GM18909 (cell line): ENCODE data around the gene BTBD19.
"Not testable (repeated sequence)": the region's sequence is repeated elsewhere in the genome, so short reads cannot be mapped to it uniquely, and the experiment has no call there.

Source experiments
- ATAC-seq: cut with Tn5 transposase; IDR thresholded peaks from one replicate; pipeline ENCODE4 v1.9.1; 2021; ENCODE audit warnings: mild to moderate bottlenecking; ENCODE audit not compliant: unreplicated experiment, poor library complexity

Gene BTBD19

DNA sequence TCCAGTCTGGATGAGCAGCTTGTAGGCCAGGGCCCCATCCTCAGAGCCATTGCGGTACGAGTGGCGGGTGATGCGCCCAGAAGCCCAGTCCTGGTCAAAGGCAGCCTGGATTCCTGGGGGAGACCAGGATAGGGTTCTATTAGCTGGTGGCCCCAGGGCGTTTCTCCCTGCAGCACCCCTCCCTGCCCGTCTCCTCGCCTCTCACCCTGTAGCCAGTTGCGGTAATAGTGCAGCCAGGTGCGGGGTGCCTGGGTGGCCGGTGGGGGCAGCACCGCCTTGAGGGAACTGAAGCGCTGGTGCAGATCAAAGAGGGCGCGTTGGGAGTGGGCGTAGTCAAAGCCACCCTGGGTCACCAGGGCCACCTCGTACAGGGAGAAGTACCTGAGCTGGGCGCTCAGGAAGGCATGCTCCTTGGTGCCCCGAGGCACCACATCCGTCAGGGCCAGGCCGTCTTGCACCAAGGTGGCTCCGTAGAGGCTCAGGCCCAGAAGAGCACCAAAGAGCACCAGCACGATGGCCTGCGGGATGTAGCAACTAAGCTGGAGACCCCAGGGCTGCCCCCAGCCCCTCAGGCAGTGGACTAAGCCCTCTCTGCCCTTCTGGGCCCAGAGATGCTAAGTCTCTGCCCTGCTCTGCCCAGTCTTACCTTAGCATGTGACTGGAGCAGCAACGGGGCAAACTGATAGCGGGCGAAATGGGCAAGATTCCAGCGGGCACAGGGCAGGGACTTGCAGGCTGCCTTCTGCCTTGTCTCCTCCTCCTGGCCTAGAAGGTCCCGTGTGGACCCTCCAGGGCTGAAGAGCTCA lies 19.1 kb downstream of the BTBD19 start:
- no peak for ATAC-seq

DNA sequence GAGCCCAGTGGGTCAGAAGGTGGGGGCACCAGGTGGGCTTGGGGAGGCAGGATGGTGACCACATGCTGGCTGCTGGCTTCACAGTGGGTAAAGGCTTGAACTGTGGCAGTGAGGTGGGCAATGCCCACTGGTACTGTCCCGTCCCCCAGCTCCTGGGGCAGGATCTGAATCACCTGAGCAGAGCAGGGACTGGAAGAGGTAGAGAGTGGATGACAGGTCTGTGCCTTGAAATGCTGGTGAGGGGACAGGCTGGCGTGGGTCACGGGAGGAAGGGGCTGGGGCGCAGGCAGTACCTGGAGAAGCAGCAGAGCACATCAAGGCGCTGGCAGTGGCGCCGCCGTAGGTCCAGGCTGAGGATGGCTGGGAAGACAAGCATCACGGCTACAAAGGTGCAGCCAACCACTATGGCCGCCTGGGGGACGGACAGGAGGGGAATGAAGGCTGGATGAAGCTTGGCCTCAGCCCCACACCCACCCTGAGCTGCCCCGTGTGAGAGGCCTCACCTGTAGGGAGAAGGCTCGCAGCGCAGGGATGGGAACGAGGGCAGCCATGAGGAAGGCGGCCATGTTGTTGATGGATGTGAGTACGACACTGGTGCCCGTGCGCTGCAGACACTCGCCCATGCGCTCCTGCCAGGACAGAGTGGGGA lies 19.8 kb downstream of the BTBD19 start:
- no peak for ATAC-seq

DNA sequence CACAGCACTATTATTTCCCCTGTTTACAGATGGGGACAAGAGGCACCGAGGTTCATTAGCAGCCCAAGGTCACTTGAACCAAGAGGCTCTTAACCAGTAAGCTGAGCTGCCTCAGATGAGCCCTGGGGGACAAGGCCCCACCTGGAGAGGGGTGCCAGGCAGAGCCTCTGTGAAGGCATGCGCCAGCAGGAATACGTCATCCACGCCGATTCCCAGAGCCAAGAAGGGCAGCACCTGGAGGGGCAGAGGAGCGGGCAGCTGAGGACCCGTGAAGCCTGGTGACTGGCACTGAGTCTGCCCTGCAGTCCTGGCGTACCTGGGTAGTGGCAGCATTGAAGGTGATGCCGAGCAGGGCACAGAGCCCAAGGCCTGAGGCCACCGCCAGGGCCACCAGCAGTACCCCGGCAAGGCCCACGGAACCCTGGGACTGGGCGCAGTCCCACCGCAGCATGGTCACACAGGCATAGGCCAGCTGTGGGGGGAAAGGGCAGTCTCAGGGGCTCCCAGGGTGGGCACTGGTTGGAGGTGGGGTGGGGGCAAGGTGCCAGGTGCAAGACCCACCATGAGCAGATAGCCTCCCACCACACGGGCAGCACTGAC lies 20.6 kb downstream of the BTBD19 start:
- no peak for ATAC-seq

DNA sequence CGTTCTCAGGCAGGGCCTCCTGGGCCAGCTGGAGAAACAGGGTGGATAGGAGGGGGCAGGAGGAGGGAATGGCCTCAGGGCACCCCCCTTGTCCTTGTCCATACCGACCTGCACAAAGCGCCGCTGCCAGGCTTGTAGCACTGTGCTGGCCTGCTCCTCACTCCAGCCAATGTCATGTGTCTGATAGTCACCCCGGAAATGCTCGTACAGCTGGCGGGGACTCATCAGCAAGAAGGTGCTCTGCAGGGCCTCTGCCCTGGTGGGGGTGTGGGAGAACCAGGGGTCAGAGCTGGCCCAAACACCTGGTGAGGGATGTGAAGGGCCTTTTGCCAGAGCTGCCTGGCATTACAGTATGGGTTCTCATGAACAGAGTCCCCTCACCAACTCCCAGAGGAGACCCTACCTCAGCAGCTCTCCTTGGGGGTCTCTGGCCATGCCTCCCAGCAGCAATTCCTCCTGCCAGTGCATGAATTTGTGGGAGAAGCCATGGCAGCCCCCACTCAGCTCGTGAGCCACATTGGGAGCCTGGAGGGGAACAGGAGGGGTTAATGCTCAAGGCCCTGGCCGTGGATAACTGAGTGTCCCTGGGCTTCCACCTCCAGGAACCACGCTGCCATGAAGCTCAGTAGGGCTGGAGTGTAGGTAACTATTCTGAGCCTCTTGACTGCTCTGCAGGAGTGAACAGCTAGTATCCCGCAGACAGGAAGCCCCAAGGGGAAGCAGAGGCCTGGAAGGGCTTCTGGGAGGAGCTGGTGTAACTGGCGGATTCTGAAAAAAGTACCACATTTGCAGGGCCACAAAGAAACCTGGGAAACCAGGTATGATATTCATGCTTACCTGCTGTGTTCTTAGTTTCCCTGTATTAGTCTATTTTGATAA lies 21.4 kb downstream of the BTBD19 start:
- no peak for ATAC-seq

DNA sequence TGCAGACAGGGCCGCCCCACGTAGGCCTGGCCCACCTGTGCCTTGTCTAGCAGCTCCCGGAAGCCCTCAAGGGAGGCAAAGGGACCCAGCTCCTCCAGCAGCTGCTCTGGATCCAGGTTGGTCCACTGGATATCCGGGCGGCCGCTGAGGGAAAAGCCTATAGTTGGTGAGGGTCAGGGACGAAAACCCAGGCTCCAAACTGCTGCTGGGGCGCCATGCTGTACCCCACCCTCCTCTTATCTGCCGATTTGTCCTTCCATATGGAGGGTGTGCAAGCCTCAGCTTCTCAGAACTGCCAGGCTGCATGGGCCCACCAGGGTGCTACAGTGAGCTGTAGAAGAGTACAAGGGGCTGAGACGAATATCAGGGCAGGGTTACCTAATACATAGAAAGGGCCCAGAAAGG lies 22.6 kb downstream of the BTBD19 start:
- no peak for ATAC-seq

DNA sequence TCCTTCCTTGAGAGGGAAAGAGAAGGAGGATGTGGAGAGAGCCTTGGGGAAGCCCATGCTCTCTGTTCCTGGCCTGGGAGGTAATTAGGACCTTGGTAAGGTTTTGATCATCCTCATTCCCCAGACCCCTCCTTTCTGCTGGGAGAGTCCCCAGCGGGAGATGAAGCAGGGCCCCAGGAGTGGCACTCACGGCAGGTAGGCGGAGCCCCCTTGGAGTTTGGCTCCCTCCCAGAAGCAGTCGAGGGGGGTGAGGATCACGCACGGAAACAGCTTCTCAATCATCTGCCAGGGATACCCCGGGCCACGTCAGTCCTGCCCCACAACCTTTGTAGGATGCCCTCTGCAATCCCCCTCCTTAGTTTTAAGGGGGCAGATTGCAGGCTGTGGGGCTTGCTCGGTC lies 23.2 kb downstream of the BTBD19 start:
- ATAC-seq = no peak

DNA sequence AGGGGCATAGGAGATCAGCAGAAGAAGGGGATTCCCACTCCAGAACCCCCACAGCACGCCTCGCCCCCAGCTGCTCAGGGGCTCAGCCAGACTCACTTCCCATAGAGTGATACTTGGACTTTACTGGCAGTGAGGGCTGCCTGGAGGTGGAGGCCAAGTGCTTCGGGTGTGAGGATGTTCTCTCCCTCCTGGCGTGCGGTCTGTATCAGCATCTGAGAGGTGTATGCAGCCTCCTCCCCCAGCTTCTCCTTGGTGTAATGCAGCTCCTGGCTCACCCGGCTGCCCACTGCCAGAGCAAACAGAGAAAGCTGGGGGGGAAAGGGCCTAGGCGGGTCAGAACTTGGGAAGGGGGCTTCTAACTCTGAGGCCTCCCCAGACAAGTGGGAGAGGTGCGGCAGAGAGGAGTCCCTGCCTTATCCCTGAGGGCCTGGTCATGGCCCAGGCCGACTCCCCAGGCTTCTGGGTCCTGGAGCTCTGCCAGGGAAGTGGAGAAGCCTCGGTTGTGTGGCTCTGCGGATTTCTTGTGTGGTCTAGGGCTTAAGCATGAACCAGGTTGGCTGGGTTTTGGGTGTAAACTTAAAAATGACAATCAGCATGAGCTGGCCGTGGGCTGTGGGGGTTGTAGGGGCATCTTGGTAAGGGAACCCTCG lies 23.9 kb downstream of the BTBD19 start:
- ATAC-seq = no peak

DNA sequence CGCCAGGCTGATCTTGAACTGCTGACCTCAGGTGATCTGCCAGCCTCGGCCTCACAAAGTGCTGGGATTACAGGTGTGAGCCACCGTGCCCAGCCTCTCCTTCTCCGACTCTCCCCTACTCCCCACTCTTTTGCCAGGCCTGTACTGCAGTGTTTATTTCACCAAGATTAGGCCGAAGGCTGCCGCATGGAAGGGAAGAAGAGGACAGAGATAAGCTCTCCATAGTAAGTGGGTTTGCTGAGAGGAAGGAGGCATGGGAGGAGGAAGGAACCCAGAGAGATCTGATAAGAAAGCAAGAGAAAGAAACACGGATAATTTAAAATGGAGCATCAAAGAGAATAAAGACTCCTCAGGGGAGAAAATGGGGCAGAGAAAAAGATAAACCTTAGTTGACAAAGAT lies 26.0 kb downstream of the BTBD19 start:
- no peak for ATAC-seq

DNA sequence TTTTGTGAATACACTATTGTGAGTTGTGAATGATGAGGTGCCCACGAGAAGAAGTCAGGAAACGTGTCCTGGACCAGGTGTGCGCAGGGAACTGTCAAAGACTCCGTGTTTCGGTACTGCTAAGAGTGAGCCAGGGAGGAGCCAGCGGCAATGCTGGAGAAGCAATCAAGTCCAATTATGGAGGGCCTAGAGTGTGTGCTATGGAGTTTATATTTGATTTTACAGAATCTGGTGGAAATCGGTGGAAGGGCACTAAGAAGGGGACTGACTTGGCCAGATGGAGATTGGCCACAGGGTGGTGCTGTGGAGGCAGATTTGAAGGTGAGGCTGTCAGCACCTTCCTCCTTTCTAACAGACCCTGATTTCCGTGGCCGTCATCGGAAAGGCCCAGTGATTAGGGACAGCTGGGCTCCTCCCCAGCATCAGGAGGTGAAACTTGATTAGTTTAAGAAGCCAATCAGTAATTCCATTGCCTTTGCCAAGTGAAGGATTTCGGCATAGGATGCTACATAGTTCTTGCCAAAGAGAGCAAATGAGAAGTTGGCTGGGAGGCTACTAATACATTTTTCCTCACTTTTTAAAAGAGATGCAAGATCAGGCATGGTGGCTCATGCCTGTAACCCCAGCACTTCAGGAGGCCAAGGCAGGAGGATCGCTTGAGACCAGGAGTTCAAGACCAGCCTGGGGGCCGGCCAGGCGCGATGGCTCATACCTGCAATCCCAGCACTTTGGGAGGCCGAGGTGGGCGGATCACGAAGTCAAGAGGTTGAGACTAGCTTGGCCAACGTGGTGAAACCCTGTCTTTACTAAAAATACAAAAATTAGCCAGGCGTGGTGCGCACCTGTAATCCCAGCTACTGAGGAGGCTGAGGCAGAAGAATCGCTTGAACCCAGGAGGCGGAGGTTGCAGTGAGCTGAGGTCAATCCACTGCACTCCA lies 27.7 kb downstream of the BTBD19 start:
- peak; percentile 58 for ATAC-seq

DNA sequence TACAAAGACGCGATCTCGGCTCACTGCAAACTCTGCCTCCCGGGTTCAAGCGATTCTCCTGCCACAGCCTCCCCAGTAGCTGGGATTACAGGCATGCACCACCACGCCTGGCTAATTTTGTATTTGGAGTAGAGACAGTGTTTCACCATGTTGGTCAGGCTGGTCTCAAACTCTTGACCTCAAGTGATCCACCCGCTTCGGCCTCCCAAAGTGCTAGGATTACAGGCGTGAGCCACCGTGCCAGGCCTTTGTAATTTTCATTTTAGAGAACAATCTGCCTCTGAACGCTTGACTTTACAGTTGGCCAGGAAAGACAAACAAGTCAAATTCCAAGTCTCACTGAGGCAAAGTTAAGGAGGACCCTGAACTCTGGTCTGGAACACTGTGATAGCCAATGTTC lies 30.0 kb downstream of the BTBD19 start:
- not testable (repeated sequence) for ATAC-seq

DNA sequence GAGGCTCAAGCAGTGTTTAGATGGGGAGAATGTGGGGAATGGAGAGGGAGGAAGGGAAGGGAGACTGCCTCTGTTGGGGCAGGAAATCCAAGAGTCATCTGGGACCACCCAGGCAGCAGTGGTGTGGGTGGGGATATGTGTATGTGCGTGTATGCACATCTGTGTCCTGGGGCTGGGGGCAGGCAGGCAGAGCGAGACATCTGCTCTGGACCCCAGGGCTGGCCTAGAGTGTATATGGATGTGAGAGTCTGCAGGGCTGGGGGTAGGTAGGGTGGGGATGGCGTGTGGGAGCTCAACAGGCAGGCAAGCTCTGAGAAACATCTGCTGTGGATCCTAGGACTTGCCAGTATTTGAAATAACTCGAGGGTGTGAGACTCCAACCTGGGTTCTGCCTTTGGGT lies 31.3 kb downstream of the BTBD19 start:
- ATAC-seq = no peak

DNA sequence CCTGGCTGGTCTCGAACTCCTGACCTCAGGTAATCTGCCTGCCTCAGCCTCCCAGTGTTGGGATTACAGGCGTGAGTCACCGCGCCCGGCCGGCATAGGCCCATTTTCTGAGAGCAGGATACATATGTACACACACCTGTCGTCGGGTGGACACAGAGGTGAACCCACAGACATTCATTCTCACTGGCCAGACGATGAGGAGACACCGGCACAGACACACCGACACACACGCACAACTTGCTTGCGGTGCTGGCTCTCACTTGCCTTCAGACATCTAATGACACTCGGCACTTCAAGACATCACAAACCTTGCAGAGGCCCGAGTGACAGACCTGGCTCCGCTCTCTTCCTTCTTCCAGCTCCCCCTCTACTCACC lies 34.2 kb downstream of the BTBD19 start:
- ATAC-seq = no peak

DNA sequence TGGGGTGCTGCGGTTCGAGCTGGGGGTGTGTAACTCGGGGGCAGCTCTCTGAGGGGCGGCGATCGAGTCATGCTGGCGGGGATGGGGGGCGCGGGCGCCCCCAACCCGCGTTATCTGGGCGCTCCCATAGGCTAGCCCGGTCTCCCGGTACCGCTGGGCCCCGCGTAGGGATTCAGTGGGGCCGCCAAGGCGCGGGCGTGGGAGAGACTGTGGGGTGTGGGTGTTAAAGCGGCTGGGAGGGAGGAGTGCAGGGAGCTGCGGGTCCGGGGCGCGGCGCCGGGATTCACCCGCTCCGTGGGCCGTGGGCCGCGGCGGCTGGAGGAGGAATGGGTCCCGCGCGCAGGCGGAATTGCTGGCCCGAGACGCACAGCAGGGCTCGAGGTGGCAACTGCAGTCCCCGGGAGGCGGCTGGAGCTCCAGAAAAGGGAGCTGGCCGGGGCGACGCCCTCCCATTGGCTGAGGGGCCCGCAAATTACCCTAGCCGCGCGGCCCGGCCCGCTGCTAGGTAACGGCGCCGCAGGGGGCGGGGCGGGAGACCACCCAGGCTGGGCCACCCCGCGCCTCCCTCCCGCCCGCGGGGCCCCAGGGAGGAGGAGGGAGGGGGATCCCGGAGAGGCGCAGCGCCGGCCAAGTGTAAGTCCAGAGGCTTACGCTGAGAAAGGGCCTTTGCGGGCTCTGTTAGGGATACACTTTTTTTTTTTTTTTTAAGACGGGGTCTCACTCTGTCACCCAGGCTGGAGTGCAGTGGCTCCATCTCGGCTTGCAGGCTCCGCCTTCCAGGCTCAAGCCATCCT lies 34.7 kb downstream of the BTBD19 start, which contains the start of gene PTCH2:
PTCH2 (minus strand) TSS at position 392 of the 794 bp plus-strand sequence; CDS start at position 71, 321 bp downstream.
- no peak for ATAC-seq

DNA sequence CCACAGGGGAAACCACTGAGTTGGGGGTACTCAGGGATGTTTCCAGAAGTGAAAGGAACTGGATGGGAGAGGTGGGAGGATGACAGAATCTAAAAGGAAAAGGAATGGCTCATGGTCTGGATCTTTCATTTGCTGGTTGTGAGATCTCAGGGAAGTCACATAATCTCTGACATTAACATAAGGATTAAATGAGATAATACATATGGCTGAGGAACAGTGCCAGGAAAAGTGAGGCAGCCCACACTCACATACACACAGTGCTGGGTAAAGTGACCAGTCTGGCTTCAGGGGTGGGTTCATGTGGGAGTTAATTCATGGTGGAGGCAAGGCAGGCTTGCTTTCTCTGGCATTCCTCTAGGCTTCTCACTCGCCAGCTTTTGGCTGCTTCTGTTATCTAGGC lies 38.7 kb downstream of the BTBD19 start:
- no peak for ATAC-seq

DNA sequence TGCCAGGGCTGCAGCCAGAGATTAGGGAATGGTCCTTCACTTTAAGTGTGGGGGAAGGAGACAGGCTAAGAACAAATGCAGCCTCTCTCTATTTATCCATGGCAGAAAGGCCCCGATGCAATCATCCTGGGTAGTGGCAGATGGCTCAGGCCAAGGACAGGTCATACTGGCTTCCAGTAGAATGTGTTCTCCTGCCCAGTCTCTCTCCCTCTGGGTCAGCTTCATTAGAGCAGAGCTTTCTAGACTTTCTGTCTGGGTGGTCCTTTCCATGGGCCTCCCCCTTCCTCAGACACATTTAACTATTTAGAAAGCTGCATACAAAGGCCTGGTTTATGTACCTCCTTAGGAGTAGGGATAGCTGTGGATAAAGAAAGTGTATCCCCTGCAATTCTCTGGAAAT lies 39.5 kb downstream of the BTBD19 start:
- no peak for ATAC-seq

DNA sequence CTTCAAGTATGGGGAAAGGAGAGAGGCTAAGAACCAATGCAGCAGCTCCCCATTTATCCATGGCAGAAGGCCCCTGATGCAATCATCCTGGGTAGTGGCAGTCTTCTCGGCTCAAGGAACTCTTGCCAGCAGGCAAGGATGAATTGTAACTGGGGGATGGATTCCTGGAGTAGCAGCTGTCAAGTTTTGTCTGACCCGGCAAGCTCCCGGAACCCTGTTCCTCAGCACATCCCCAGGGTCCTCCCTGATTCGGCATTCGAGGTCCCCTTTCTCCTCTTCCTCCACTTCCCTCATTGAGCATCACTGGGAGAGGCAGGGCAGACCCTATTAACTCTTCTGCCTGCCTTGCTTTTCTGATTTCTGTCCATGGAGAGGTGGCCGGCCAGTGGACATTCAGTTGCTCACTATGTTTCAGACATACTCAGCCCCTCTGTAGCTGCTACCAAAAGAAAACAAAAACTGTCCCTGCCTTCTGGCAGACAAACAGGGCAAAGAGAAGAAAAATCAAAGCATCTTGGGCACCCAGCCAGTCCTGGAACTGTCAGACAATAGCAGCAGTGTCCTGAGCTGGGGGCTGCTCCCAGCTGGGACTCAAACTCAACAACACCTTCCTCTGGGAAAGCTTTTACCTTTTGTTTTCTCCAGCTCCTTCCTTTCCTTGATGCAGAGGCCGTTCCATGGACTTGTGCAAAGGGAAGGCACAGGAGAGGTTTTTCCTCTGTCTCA lies 40.3 kb downstream of the BTBD19 start:
- ATAC-seq = no peak

DNA sequence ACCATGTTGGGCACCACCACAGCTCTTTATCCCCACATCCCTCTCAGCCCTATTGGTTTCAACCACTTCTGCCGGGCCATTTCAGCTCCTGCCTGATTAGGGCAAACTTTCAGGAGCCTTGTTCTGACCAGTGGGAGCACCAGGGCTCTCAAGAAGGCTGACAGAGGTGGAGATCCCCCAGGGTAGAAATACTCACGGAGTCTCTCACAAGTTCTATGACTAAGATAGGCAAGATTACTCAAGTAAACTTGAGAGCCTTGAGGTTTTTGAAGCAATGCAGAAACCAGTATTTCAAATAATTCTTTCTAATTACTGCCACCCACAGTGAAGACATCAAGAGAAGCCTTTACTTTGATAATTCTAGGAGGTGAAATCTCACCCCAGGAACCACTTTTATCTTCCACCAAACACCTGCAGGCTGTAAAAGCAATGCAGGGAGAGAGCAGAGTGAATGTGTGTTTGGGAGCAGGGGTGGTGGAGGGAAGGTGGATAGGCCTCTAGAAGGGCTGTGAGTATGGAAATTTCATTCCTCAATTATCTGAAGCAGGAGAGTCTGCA lies 41.3 kb downstream of the BTBD19 start:
- no peak for ATAC-seq
